Measurements from ENCODE around the gene CYP39A1. TPM values are rescaled to one million over a fixed set of nuclear protein-coding genes. Genes with fewer than 3 reads are reported as not detected.
"Not testable (repeated sequence)": the region's sequence is repeated elsewhere in the genome, so short reads cannot be mapped to it uniquely, and the experiment has no call there.

The CYP39A1 gene
- total and polyA plus RNA-seq, 9 donors: 9.0 to 22.9 (median 15.0) TPM

DNA sequence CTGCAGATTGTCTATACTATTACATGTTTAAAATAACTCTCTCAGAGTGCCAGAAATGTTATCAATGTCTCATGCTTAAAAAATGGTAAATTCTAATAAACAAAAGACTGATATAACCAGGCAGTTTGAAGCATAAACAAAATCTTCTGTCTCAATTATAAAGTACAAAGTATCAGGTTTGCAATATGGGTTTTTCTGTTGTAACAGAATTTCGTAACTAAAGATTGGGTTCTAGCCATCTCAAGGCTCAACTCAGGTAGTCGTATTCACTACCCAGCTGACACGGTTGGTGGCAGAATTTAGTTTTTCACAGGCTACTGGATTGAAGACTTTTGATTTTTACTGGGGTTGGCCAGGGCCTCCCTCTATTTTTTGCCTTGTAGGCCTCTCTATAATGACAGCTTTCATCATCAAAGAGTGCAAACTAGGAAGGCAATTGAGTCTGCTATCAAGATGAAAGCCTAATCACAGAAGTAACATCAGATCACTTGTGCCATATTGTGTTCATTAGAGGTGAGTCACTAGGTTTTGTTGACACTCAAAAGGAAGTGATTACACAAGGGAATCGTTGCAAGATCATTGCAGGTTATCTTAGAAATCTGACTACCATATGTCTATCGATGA lies 3.6 kb downstream of the CYP39A1 start:
- H3K36me3 ChIP-seq: no peaks in the 10 kb centered on the region
- DNase-seq: no peak
- H3K9me3 ChIP-seq: no peaks in the 10 kb centered on the region
- no peaks in the 10 kb centered on the region for H3K27me3 ChIP-seq
- no peak for TF ChIP-seq EP300 (IDR thresholded peaks at IDR 0.05)
- TF ChIP-seq CTCF (IDR thresholded peaks at IDR 0.05): no peak
- TF ChIP-seq POLR2A (IDR thresholded peaks at IDR 0.05): no peak
- no peak overlapping the region for H3K27ac ChIP-seq
- H3K4me1 ChIP-seq (ENCODE audit: insufficient read depth): peaks cover 4% of the 10 kb centered on the region
- no peak overlapping the region for H3K4me3 ChIP-seq
- intact Hi-C loops (cut with DNase I): no loop called here
- whole genome bisulfite sequencing, 3 donors: 83 to 89% (median 85%) methylated on average over 5 of the region's 5 CpGs

- WGBS, 3 donors: 92 to 97% (median 97%) methylated on average over 3 to 4 of the region's 4 CpGs
- H3K27me3 ChIP-seq; H3K36me3 ChIP-seq; H3K9me3 ChIP-seq; intact Hi-C loops (cut with DNase I); H3K4me1 ChIP-seq (ENCODE audit: insufficient read depth); H3K4me3 ChIP-seq; H3K27ac ChIP-seq; DNase-seq: not testable (repeated sequence)
Measured at GRCh38 chr6:46648108-46648507, 4.5 kb downstream of the CYP39A1 start.

- Histone ChIP-seq H3K9me3 (no peaks in the 10 kb centered on the region), H3K4me1 (ENCODE audit: insufficient read depth) (peaks cover 4% of the 10 kb centered on the region), H3K27ac (no peak overlapping the region), H3K4me3 (no peak overlapping the region), H3K27me3 (no peaks in the 10 kb centered on the region), H3K36me3 (no peaks in the 10 kb centered on the region)
- intact Hi-C loops (cut with DNase I): no loop called here
- 94 to 100% (median 97%) methylated on average over 1 of the region's 1 CpG for WGBS, 3 donors
- no peak for DNase-seq
- TF ChIP-seq CTCF (IDR thresholded peaks at IDR 0.05) (no peak), POLR2A (IDR thresholded peaks at IDR 0.05) (no peak), EP300 (IDR thresholded peaks at IDR 0.05) (no peak)
Measured at GRCh38 chr6:46645265-46645664, 7.4 kb downstream of the CYP39A1 start.

DNA sequence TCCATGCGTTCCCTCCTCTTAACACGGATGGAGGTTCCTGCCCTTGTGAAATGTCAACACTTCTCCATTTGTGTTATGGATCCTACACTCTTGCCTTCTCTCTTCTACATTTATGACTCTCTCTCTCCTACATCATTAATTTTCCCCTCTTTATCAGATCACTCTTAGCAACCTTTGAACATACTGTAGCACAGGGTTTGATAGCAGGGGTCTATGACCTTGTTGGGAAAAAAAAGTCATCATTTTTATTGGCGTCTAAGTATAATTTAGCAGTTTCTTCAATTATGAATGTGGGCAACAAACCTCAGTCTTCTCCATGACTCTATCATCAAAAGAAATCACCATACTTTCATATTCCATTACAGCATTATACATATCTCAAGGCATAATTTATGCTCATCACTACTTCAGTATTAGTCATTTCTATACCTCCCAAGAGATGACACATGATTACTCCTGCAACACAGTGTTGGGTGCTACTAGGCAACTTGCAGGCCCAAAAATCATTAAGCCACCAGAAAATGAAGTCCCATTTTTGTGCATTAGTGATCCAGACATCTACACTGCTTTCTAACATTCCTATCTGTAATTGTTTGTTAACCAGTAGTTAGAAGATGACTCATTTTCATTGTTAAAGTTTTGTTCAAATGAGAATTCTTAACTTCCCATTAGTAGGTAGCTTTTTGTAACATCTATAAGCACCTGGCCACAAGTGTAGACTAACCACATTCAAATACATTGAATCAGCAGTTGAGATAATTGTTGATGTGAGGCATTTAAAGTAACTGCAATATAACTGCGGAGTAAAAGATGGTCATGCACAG lies 9.5 kb downstream of the CYP39A1 start:
- DNase-seq: no peak
- TF ChIP-seq CTCF (IDR thresholded peaks at IDR 0.05) (no peak), EP300 (IDR thresholded peaks at IDR 0.05) (no peak), POLR2A (IDR thresholded peaks at IDR 0.05) (no peak)
- Histone ChIP-seq H3K4me1 (ENCODE audit: insufficient read depth) (no peaks in the 10 kb centered on the region), H3K4me3 (no peak overlapping the region), H3K27ac (no peak overlapping the region), H3K27me3 (no peaks in the 10 kb centered on the region), H3K36me3 (no peaks in the 10 kb centered on the region), H3K9me3 (no peaks in the 10 kb centered on the region)
- intact Hi-C loops (cut with DNase I): no loop called here
- WGBS, 3 donors: 94 to 96% (median 94%) methylated on average over 4 of the region's 4 CpGs

- H3K4me1 ChIP-seq (ENCODE audit: insufficient read depth): no peaks in the 10 kb centered on the region
- intact Hi-C loops (cut with DNase I): no loop called here
- WGBS, 3 donors: 95 to 98% (median 95%) methylated on average over 2 of the region's 2 CpGs
- no peak for DNase-seq
- no peak for TF ChIP-seq EP300 (IDR thresholded peaks at IDR 0.05)
- TF ChIP-seq CTCF (IDR thresholded peaks at IDR 0.05): no peak
- no peak for TF ChIP-seq POLR2A (IDR thresholded peaks at IDR 0.05)
- H3K4me3 ChIP-seq: no peak overlapping the region
- H3K9me3 ChIP-seq: no peaks in the 10 kb centered on the region
- H3K36me3 ChIP-seq: no peaks in the 10 kb centered on the region
- H3K27me3 ChIP-seq: no peaks in the 10 kb centered on the region
- H3K27ac ChIP-seq: no peak overlapping the region
Measured at GRCh38 chr6:46638650-46639049, 14.0 kb downstream of the CYP39A1 start.
